Subcutaneous adipose tissue (tissue), 4 donors: ENCODE measurements around the gene S100Z. TPM values are rescaled to one million over a fixed set of nuclear protein-coding genes. Genes with fewer than 3 reads are reported as not detected.

ENCODE experiments used
- total RNA-seq, 4 donors: library from RNA; depleted of rRNA; stranded (reverse); fragments of >200 nt; gene quantifications; one replicate each; pipeline ENCODE4 v1.1.0, GENCODE V29; 2016
- TF ChIP-seq, protein P1 (sequence below): fragments of 450-650 bp; IDR thresholded peaks from one replicate; pipeline ENCODE4 v1.5.1; 2016; ENCODE audit warnings: low read depth, mild to moderate bottlenecking, control low read depth, antibody characterized with exemption, moderate library complexity

The S100Z gene
- total RNA-seq, 4 donors from 2014 or later: 2.5 TPM; not detected in 3

DNA sequence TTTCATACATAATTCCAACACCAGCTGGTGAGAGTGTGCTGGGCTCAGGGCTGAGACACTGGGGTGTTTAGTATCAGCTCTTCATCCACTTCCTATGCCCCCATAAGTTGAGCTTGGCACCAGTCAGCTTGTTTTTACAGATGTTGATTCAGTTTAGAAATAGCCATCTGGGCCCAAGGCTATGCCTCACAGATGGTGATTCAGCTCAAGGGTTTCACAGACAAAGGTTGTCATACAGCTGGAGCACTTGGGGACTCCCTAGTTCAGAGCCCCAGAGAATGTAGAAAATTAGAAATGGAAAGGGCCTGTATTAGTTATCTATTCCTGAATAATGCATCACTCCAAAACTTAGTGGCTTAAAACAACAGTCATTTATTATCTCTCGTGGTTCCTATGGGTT, 92.8 kb downstream of the S100Z start:
- TF ChIP-seq, protein P1, sequence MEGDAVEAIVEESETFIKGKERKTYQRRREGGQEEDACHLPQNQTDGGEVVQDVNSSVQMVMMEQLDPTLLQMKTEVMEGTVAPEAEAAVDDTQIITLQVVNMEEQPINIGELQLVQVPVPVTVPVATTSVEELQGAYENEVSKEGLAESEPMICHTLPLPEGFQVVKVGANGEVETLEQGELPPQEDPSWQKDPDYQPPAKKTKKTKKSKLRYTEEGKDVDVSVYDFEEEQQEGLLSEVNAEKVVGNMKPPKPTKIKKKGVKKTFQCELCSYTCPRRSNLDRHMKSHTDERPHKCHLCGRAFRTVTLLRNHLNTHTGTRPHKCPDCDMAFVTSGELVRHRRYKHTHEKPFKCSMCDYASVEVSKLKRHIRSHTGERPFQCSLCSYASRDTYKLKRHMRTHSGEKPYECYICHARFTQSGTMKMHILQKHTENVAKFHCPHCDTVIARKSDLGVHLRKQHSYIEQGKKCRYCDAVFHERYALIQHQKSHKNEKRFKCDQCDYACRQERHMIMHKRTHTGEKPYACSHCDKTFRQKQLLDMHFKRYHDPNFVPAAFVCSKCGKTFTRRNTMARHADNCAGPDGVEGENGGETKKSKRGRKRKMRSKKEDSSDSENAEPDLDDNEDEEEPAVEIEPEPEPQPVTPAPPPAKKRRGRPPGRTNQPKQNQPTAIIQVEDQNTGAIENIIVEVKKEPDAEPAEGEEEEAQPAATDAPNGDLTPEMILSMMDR: no peak

DNA sequence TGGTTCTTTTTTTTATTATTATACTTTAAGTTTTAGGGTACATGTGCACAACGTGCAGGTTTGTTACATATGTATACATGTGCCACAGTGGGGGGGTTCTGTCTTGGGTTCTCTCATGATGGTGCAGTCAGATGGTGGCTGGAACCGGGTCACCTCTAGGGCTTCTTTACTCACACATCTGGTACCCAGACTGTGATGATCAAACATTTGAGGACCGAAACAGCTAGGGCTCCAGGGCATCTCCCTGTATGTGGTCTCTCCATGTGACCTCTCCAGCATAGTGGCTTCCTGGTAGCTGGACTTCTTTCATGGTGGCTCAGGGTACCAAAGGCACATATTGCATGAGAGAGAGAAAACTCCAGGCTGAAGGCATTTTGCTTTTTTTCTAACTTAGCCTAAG, 93.2 kb downstream of the S100Z start:
- TF ChIP-seq, protein P1: no peak

DNA sequence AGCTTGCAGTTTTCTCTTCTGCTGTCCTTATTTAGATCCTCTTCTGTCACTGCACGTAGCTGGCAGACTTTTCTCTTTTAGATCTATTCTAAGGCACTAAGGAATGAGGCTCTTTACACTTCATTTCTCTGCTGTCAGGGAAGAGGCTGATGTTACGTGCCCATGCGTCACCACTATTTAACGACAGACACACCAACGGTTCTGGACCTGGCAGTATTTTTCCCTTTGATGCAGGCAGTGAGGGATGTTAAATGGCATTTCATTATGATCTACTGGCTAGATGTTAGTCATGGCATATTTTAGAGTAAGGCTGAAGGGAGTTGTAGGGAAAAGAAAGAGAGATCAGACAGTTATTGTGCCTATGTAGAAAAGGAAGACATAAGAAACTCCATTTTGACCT, 94.8 kb downstream of the S100Z start:
- TF ChIP-seq, protein P1: no peak

DNA sequence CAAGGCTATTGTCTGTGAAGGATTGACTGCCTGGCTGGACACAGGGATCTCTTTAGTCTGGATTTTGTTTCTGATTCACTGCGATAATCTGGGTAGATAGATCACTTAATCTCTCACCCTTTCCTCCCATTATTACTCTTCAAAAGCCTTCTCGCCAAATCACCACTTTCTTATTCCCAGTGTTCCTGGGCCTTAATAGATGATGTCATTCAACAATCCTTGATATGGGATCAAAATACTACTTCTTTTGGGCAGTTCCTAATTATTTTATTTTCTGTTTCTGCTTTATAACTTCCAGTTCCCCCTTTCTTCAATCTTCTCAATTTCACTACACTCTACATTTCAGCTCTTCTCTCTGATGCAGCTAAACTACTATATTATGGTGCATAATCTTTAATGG, 96.3 kb downstream of the S100Z start:
- TF ChIP-seq, protein P1: no peak

DNA sequence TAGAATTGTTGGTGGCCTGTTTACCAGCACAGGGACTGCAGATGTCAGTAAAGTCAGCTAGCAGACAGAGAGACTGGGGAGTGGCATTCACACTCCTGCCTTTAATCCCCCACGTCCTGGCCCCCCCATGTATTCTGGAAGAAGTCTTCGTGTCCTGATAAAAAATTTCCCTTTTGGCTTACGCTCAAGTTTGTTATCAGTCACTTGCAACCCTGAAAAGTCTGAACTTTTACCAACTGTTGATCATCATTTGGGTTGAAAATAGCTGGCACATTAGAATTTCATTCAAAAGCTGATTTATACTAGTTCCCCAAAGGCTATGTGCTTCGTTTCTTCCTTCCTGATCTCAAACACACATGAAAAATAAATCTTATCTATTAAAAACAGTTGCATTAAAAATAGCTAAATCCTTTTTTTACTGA, 97.3 kb downstream of the S100Z start:
- TF ChIP-seq, protein P1: no peak

DNA sequence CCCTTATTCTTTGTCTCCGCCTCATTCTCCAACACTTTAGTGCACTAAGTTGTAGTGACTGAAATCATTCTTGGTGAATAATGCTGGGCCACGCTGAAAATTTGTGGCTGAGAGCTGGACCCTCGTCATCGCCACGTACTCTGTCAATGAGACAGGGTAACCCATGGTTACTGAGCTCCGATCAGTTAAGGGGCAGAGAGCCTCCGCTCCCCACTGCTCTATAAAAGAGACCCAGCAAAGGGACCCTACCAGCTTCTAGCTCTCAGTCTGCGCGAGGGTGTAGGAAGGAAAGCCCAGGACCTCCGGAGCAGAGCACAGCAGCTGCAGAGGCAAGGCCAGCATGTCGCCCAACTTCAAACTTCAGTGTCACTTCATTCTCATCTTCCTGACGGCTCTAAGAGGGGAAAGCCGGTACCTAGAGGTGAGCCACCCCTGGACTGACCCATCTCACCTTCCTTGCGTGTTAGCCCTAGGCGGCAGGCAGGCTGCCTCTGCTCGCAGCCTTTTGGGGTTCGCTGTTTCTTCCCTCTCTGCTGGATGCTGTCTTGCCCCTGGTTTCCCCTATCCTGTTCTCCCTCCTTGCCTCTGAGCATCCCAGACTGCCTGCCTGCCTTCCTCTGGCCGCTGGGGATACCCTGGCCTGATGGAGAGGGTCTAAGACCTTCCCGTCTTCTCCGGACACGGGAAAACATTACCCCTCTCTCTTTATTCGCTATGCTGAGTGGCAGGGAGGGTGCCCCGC, 103.2 kb downstream of the S100Z start, which contains the start of gene CRHBP:
Gene CRHBP (plus strand): TSS at position 251 of the 742 bp plus-strand sequence. CDS start 90 bp downstream, at position 341.
- TF ChIP-seq, protein P1: no peak

DNA sequence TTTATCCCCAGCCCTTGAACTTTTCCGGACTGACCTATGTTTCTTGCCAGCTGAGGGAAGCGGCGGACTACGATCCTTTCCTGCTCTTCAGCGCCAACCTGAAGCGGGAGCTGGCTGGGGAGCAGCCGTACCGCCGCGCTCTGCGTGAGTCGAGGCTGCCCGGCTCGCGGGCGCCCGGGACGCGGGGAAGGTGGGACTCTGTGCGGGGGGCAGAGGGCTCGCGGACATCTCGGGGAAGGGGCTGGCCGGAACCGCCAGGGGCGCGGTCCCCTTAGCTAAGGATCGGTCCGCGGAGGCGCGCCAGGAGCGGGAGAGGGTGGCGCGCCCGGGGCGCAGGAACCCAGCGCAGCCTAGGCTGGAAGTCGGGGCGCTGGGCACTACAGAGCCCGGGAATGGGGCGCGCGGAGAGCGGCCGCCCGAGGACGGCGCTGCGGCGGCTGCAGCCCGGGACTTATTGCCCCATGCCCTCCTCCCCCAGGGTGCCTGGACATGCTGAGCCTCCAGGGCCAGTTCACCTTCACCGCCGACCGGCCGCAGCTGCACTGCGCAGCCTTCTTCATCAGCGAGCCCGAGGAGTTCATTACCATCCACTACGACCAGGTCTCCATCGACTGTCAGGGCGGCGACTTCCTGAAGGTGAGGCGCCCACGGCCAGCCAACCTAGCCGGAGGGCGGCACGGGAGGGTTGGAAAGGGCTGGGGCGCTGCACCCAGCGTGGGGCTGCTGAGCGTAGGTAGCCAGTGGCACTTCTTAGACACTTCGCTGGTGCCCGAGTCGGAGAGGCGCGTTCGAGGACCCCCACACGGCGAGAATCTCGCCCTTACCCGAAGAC, 104.0 kb downstream of the S100Z start:
- TF ChIP-seq, protein P1: no peak
